CD4-positive, alpha-beta T cell treated with Interleukin-6 at 100 ng/mL for 8 hours (primary cell): Measurements from ENCODE around the gene ING5.

Source experiments
- DNase-seq: peaks from one replicate; pipeline ENCODE4 v3.0.0-alpha.2; 2020; ENCODE audit warnings: mixed read lengths, low spot score

The ING5 gene

DNA sequence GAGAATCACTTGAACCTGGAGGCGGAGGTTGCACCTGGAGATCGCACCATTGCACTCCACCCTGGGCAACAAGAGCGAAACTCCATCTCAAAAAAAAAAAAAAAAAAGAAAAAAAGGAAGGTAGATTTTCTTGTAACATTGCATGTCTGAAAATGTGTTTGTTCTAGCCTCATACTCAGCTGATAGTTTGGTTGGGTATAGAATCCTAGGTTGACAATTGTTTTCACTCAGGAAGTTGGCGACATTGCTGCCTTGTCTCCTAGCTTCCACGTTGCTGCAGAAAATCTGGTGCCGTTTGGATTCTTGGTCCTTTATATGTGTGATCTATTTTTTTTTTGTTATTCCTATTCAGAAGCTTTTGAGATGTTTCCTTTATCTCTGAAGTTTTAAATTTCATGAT, 4.7 kb downstream of the ING5 start:
- no peak for DNase-seq

DNA sequence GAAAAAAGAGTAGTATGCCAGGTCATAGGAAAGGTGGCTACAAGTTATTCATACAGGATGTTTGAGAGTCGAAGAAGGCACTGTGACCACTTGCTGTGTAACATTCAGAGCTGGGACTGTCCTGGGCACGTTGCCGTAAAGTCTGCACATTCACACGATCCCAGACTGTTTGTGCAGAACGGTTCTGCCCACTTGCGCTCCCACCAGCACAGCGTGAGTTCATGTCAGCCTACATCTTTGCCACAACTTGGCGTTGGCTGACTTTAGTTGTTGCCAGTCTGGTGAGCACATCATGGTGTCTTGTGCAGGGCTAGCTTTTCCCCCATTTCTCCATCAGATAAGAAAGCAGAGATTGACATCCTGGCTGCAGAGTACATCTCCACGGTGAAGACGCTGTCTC, 7.0 kb downstream of the ING5 start:
- no peak for DNase-seq

GRCh38 chr2:241719093-241719492, 17.3 kb downstream of the ING5 start:
- DNase-seq = no peak

GRCh38 chr2:241720099-241720498, 18.3 kb downstream of the ING5 start:
- no peak for DNase-seq

- no peak for DNase-seq
These were observed 18.7 kb downstream of the ING5 start for GRCh38 chr2:241720560-241720959.

DNA sequence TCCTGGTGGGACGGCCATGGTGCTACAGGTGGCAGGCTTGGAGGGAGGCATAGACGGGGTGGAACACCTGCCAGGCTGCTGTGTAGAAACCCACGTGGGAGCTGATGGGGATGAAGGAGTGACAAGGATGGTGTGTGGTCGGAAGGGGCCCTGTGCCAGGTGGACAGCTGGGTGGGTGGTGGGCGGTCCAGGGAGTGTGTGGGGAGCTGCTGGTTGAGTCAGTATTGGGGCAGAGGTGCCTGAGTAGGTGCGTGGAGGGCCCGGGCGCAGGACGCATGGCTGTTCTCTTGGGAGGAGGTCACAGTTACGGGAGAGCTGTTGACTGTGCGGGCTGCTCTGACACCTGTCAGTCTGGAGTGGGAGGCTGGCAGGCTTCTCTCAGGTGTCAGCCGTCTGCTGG, 20.0 kb downstream of the ING5 start:
- DNase-seq = no peak

GRCh38 chr2:241722896-241723454, 21.1 kb downstream of the ING5 start:
- no peak for DNase-seq

- DNase-seq = no peak
These were observed 22.6 kb downstream of the ING5 start for GRCh38 chr2:241724259-241724974.

DNA sequence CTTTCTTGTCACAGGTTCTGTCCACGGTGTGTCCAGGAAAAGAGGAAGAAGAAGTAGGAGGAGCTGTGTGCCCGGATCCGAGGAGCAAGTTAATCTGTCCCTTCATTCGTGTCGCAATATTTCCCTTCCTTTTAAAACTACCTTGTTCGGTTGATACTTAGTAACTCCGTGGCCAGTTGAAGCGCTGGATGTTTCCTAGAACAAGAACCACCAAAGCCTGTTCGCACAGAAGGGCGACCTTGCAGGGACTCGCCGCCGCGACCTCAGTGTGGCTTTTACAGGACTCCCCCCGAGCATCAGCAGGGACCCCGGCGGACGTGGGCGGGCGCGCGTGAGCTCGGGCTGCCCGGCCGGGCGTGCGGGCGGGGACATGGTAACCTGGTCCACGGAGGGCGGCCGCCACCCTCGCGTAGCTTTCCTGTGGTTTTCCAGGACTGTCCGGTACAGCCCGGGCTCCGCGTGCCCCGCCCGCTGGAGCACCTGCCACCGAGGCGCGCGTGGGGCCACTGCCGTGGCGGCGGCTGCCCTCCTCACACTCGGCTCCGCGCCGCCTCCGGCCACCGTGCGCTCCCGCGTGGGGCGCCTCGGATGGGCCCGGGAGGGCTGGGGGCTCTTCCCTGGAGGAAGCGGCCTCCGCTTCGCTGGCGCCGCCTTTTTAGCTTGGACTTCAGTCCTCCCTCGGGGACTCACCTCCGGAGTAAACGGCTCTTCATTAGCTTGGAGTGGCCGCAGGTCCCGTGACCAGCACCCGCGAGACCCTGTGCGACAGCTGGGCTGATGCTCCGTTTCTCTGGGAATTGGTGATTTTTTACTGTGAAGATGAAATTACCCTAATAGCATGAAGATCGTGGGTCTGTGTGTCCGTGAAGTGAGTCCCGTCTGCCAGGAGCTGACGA, 23.4 kb downstream of the ING5 start:
- DNase-seq = no peak

- no peak for DNase-seq
These were observed 24.6 kb downstream of the ING5 start for GRCh38 chr2:241726459-241726858.

DNA sequence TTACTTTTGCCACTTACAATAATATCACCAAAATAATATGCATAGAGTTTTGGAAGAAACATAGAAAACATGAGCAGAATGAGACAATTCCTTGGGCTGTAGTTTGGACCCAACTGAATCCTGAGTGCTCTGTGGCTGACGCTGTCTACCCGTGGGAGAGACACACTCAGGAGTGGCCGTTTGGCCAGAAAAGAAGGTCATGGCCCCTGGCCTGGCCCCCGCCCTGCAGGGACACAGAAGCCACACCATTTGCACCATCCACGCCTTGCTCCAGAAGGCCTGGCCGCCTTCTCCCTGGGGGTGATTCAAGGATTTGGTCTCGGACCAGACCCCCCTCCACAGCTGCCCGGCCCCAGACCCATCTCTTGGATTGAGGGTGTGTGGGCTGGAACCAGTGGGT, 26.2 kb downstream of the ING5 start:
- no peak for DNase-seq

DNA sequence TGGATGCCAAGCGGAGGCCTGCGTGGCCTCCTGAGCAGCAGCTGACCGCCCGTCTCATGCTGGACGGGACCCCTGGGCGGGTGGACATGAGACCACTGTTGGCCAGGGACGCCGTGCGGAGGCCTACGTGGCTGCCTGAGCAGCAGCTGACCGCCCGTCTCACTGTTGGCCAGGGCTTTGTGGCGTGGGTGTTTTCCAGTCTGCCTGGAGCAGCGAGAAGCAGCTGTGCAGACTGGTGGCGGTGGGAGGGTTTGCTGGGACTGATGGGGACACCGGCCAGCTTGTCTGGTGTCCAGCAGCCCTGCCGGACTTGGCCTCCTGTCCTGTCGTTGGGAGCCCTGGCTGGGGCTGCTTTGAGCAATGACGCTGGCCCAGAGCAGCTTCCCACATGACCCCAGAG, 26.8 kb downstream of the ING5 start:
- DNase-seq = no peak

DNA sequence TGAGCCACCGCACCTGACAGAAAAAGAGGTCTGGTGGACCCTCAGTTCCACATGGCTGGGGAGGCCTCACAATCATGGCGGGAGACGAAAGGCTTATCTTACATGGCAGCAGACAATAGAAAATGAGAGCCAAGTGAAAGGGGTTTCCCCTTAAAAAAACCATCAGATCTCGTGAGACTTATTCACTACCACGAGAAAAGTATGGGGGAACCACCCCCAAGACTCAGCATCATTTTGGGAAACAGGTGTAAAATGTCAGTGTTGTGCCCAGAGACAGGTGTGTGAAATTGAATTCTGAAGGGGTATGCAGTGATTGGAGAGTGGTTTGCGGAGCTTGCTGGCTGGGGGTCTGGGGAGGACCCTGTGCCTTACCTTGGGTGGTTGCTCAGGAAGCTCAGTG, 28.0 kb downstream of the ING5 start:
- DNase-seq = no peak

- no peak for DNase-seq
These were observed 28.9 kb downstream of the ING5 start for GRCh38 chr2:241730671-241731293.

- DNase-seq = peak; percentile 24
These were observed 30.8 kb downstream of the ING5 start for GRCh38 chr2:241732513-241733186.

GRCh38 chr2:241733391-241734207, 31.8 kb downstream of the ING5 start:
- no peak for DNase-seq

DNA sequence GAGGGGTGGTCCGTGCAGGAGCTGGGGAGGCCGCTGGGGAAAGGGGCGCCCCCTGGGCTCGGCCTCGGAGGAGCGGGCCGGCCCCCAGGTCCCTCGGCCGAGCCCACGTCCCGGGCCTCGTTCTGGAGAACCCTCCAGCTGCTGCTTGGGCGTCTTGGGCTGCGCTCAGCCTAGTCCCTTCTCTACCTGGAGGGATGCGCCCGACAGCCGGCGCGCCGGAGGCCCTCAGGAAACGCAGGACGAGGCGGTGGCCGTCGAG, 32.3 kb downstream of the ING5 start:
- DNase-seq = no peak

DNA sequence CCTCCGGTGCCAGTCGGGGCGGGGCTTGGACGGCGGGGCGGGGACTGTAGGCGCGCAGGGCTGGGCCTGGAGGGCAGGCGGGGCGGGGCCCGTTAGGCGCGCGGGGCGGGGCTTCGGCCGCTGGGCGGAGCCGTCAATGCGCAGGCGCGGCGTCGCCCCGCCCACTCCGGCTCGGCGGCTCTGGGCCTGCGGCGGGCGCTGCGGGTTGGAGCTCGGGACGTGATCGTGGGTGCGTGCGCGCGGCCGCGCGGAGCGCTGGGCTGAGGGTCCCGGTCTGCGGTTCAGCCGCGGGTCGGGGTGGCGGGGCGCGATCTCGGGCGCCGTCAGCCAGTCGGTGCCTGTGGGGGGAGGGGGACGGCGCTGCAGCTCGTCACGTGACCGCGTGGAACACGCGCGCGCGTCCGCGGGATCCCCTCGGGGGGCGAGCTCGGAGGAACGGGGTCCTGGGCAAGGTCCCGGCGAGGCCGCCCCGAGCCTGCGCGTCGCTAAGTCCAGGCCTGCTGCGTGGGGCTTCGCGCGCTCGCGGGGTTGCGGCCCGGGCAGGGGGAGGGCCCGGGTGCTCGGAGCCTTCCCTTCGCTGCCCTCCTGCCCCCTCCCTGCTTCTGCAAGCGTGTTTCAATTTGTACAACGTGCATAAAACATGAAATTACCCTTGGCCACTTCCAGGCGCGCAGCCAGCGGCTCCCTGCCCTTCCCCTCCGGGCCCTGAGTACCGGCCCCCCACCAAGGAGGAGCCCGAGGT, 32.8 kb downstream of the ING5 start, which contains the start of gene D2HGDH:
D2HGDH (plus strand) TSS at position 164 of the 742 bp plus-strand sequence. CDS start 595 bp downstream, outside the sequence.
- DNase-seq = peak; percentile 92

DNA sequence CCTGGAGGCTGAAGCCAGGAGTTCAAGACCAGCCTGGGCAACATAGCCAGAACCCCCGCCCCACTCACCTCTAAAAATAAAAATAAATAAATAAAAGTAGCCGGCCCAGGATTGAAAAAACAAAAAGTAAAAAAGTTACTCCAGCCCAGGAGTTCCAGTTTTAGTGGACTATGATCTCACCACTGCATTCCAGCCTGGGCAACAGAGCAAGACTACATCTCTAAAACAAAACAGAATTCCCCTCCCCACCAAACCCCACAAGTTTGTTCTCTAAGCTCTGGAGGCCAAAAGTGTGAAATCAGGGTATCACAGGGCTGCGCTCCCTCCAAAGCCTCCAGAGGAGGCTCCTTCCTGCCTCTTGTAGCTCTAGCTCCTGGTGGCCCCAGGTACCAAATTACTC, 34.3 kb downstream of the ING5 start:
- DNase-seq = no peak

DNA sequence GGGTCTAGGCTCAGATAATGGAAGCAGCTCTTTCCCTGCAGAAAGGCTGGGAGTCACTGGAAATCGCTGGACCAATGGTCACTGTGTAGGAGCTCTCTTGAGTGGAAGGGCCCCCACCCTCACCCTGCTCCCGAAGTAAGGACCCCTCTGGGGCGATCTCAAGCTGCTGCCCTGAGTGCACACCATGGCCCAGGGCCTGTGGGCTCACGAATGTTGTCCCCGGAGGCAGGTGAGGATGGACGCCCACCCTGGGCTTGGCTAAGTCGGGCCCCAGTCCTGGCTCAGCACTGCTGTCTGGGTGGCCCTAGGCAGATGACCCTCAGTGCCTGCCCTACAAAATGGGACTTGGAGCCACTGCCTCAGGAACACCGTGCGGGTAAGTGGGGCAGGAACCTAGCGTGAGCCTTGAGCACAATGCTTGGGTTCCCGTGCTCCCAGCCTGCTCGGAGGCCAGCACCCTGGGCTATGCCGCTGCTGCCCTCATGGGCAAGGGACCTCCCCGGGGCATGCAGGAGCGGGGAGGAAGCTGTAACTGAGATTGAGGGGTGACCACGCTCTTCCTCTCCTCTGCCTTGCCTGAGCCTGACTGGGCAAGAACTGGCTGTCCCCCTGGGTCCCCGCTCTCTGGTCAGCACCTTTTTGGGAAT, 36.3 kb downstream of the ING5 start:
- no peak for DNase-seq
